Osteocyte (in vitro differentiated cells): ENCODE results near the gene EFHC2. TPM values are rescaled to one million over a fixed set of nuclear protein-coding genes. Genes with fewer than 3 reads are reported as not detected.

Experiments
- DNase-seq: peaks from one replicate; pipeline ENCODE4 v3.0.0; 2021; ENCODE audit warnings: mixed read lengths; ENCODE audit not compliant: unreplicated experiment; ENCODE audit errors: extremely low spot score
- H3K27ac Mint-ChIP-seq: one replicate; pipeline ENCODE4 v1.8.0; 2021; ENCODE audit warnings: mild to moderate bottlenecking, mixed read lengths; ENCODE audit not compliant: unreplicated experiment
- H3K27me3 Mint-ChIP-seq: one replicate; pipeline ENCODE4 v1.8.0; 2021; ENCODE audit warnings: mixed read lengths; ENCODE audit not compliant: unreplicated experiment
- H3K36me3 Mint-ChIP-seq: one replicate; pipeline ENCODE4 v1.8.0; 2021; ENCODE audit warnings: mixed read lengths; ENCODE audit not compliant: unreplicated experiment
- H3K4me1 Mint-ChIP-seq: one replicate; pipeline ENCODE4 v1.8.0; 2021; ENCODE audit warnings: mixed read lengths; ENCODE audit not compliant: unreplicated experiment
- H3K4me3 Mint-ChIP-seq: one replicate; pipeline ENCODE4 v1.8.0; 2021; ENCODE audit warnings: mild to moderate bottlenecking, moderate library complexity, mixed read lengths; ENCODE audit not compliant: unreplicated experiment
- H3K9me3 Mint-ChIP-seq: one replicate; pipeline ENCODE4 v1.8.0; 2021; ENCODE audit warnings: mixed read lengths; ENCODE audit not compliant: unreplicated experiment
- CTCF ChIP-seq: fragments of 200-600 bp; sonication (generic); IDR thresholded peaks from 2 replicates; pipeline ENCODE4 v1.5.0; 2021; ENCODE audit warnings: antibody characterized with exemption, mild to moderate bottlenecking, moderate library complexity
- total RNA-seq: library from RNA; stranded (reverse); gene quantifications from 2 replicates; pipeline ENCODE4 v1.2.1, GENCODE V29; 2021

Gene EFHC2
- total RNA-seq, 1 donor from 2014 or later = not detected

GRCh38 chrX:44225667-44226066 lies 117.8 kb downstream of the EFHC2 start:
- TF ChIP-seq CTCF = no peak
- Mint-ChIP-seq H3K4me1 (no peaks in the 10 kb centered on the region), H3K9me3 (no peaks in the 10 kb centered on the region), H3K4me3 (no peak overlapping the region), H3K36me3 (no peaks in the 10 kb centered on the region), H3K27me3 (no peaks in the 10 kb centered on the region), H3K27ac (no peak overlapping the region)
- no peak for DNase-seq

- TF ChIP-seq CTCF = no peak
- Mint-ChIP-seq H3K4me1 (no peaks in the 10 kb centered on the region), H3K27ac (no peak overlapping the region), H3K9me3 (no peaks in the 10 kb centered on the region), H3K27me3 (no peaks in the 10 kb centered on the region), H3K36me3 (no peaks in the 10 kb centered on the region), H3K4me3 (no peak overlapping the region)
- no peak for DNase-seq
Measured at GRCh38 chrX:44224760-44225159, 118.7 kb downstream of the EFHC2 start.

DNA sequence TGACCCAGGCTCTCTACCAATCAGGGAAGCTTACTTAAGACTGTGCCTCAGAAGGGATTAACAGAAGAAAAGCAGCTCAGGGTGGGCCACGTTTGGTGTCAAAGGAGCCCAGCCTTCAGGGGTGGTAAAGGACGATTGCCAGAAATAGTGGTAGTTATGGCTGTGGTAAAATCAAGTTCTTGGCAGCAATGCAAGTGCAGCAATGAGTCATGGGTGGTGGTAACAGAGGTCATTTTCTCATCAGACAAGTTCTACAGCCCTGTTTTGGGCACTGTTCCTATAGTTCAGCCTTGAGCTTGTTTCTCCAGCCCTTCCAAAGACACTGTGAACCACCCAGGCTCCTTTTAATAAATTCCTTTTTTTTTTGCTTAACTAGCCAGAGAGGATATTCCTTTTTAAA lies 120.3 kb downstream of the EFHC2 start:
- Mint-ChIP-seq H3K4me1 (no peaks in the 10 kb centered on the region), H3K36me3 (no peaks in the 10 kb centered on the region), H3K4me3 (no peak overlapping the region), H3K27me3 (no peaks in the 10 kb centered on the region), H3K27ac (no peak overlapping the region), H3K9me3 (no peaks in the 10 kb centered on the region)
- no peak for TF ChIP-seq CTCF
- DNase-seq = no peak

DNA sequence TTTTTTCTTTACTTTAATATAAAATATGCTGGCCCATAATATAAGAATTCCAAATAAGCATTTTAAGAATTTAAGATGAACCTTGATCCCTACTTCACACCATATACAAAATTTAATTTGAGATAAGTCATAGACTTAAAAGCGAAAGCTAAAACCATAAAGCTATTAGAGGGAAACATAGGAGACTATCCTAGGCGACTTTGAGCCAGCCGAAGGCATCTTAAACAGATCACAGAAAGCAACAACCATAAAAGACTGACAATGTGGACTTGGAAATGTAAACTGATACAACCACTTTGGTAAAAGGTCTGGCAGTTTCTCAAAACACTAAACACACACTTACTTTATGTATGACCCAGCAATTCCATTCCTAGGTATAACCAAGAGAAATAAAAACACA lies 125.0 kb downstream of the EFHC2 start:
- Mint-ChIP-seq H3K4me1 (no peaks in the 10 kb centered on the region), H3K27me3 (no peaks in the 10 kb centered on the region), H3K36me3 (no peaks in the 10 kb centered on the region), H3K9me3 (peaks cover 4% of the 10 kb centered on the region), H3K27ac (no peak overlapping the region), H3K4me3 (no peak overlapping the region)
- no peak for TF ChIP-seq CTCF
- no peak for DNase-seq

DNA sequence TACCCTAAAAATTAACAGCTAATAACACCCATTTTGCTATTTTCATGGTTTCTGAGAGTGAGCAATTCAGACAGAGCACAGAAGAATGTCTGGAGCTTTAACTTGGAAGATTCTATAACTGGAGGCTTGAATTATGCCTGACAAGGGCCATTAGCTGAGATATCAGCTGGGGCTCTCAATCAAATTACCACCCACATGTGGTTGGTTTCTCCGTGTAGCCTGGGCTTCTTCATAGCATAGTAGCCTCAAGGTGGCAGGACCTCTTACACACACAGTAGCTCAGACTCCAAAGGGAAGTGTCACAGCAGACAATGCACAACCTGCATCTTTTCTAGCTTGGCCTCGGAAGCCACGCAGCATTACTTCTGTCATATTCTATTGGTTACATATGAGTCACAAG lies 127.3 kb downstream of the EFHC2 start:
- Mint-ChIP-seq H3K27ac (no peak overlapping the region), H3K9me3 (peaks cover 6% of the 10 kb centered on the region)

More for the DNA sequence above, 127.3 kb downstream of the EFHC2 start:
- Mint-ChIP-seq H3K27me3 (no peaks in the 10 kb centered on the region), H3K36me3 (no peaks in the 10 kb centered on the region), H3K4me1 (no peaks in the 10 kb centered on the region), H3K4me3 (no peak overlapping the region)
- no peak for TF ChIP-seq CTCF
- no peak for DNase-seq
